ENCODE data around the gene SCAI. TPM values are rescaled to one million over a fixed set of nuclear protein-coding genes. Genes with fewer than 3 reads are reported as not detected.
A peak's percentile ranks its signal among the peaks of the same experiment; 100 is the strongest.

The SCAI gene
- total and polyA plus RNA-seq, 4 donors: 0.50 to 13.9 (median 5.5) TPM

DNA sequence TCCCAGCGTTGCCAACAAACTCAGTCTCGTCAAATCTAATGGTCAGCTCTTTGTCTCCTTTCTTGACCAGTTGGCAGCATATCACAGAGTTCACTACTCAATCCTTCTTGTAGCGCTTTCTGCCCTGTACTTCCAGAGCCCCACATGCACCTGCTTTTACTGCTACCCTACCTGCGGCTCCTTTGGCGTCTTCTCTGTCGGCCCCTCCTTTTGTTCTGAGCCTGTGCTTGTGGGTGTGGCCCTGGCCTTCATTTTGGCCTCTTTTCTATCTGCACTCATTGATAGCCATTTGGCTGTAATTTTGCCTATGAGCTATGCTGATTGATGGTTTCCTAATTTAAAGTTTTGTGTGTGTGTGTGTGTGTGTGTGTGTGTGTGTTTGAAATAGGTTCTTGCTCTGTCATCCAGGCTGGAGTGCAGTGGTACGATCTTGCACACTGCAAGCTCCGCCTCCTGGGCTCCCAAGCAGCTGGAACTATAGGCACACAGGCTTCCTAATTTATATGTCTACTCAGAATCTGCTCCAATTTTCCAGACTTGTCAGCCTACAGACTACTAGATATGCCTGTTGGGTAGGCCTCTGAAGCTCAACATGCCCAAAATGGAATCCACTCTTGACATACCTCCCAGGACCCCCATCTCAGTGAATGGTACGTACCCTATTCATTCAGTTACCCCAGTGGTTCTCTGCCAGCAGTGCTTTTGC lies 249.1 kb downstream of the SCAI start:
- Histone ChIP-seq H3K4me3 (ENCODE audit: low read length in 2 of 2) (no peak overlapping the region), H3K9me3 (ENCODE audit: control insufficient read depth, low read length) (no peaks in the 10 kb centered on the region), H3K27me3 (ENCODE audit: control insufficient read depth in 1 of 2, insufficient read depth in 2 of 2, low read length in 1 of 2) (no peaks in the 10 kb centered on the region), H3K36me3 (ENCODE audit: control insufficient read depth in 1 of 2, insufficient read depth in 2 of 2, low read length in 1 of 2) (peaks cover 6 to 10% of the 10 kb centered on the region in 2 donors), H3K4me1 (ENCODE audit: control insufficient read depth in 1 of 2, insufficient read depth in 2 of 2, low read length in 2 of 2) (no peaks in the 10 kb centered on the region), H3K27ac (ENCODE audit: low read depth in 1 of 2, low read length in 2 of 2) (no peak overlapping the region)
- intact Hi-C loops (cut with DNase I): no loop called here
- DNase-seq (peak in 1 of 2 donors; percentile 34), ATAC-seq (ENCODE audit: low FRiP score) (no peak)
- 84 to 86% methylated on average over 9 of the region's 9 CpGs for WGBS, 2 donors

Other genes starting within 250 kb of the SCAI start
- 10 to 100 TPM; 15.0 to 20.4 TPM for gene GOLGA1, start 202.4 kb downstream of the SCAI start, total RNA-seq
- gene GOLGA1, start 202.4 kb downstream of the SCAI start, polyA plus RNA-seq: 10 to 100 TPM in 1 of 2 donors, 1 to 10 TPM in 1; 7.9 to 11.5 TPM
- 10 to 100 TPM; 36.0 to 47.0 TPM for gene PPP6C, start 46.3 kb upstream of the SCAI start, total RNA-seq
- gene PPP6C, start 46.3 kb upstream of the SCAI start, polyA plus RNA-seq: 10 to 100 TPM; 22.5 to 26.9 TPM
- gene RABEPK, start 57.0 kb upstream of the SCAI start, total RNA-seq: 10 to 100 TPM; 14.3 to 15.4 TPM
- 10 to 100 TPM; 12.9 to 30.4 TPM for gene RABEPK, start 57.0 kb upstream of the SCAI start, polyA plus RNA-seq
- 100 to 1,000 TPM; 195 to 260 TPM for gene HSPA5, start 97.8 kb upstream of the SCAI start, total RNA-seq
- 10 to 100 TPM; 87.9 to 97.8 TPM for gene HSPA5, start 97.8 kb upstream of the SCAI start, polyA plus RNA-seq
- 10 to 100 TPM; 61.5 to 67.7 TPM for gene GAPVD1, start 118.3 kb upstream of the SCAI start, total RNA-seq
- gene GAPVD1, start 118.3 kb upstream of the SCAI start, polyA plus RNA-seq: 10 to 100 TPM in 1 of 2 donors, 1 to 10 TPM in 1; 6.5 to 10.3 TPM